Thyroid gland (tissue), 4 donors: ENCODE results near the gene SEC14L1.

Experiments
- CTCF ChIP-seq, 6 experiments: fragments of 200-600 bp in 3 of 6; fragments of 450-650 bp in 3 of 6; sonication (generic) in 3 of 6; IDR thresholded peaks; one replicate each; pipeline ENCODE4 v1.5.1; 2016 to 2019; ENCODE audit warnings: antibody characterized with exemption in 6 of 6, mild to moderate bottlenecking in 2 of 6, inconsistent platforms in 1 of 6, moderate library complexity in 1 of 6
- POLR2A ChIP-seq, 2 donors: fragments of 450-650 bp; IDR thresholded peaks; one replicate each; pipeline ENCODE4 v1.6.1; 2017; ENCODE audit warnings: antibody characterized with exemption in 2 of 2, mild to moderate bottlenecking in 2 of 2, moderate library complexity in 1 of 2

- TF ChIP-seq CTCF (IDR thresholded peaks at IDR 0.05): no peak
- no peak for TF ChIP-seq POLR2A (IDR thresholded peaks at IDR 0.05)
Measured at GRCh38 chr17:77251622-77252183, 110.9 kb downstream of the SEC14L1 start.
